Astrocyte (in vitro differentiated cells and primary cell): ENCODE results near the gene ZRANB2. TPM values are rescaled to one million over a fixed set of nuclear protein-coding genes. Genes with fewer than 3 reads are reported as not detected.

Source experiments
- DNase-seq: peaks from one replicate; pipeline ENCODE4 v3.0.0-alpha.2; 2010; ENCODE audit warnings: low read depth
- FAIRE-seq: peaks from 2 replicates; lab custom pipeline; 2011; peaks lifted over from hg19 to GRCh38; lab: Jason Lieb, UNC
- H2AFZ ChIP-seq: 2 replicates; pipeline ENCODE4 v1.6.0; 2012; ENCODE audit warnings: low read depth, low read length, inconsistent platforms
- H3K27ac ChIP-seq: 2 replicates; pipeline ENCODE4 v1.5.1; 2011; ENCODE audit warnings: low read depth, low read length, inconsistent platforms
- H3K27me3 ChIP-seq: 2 replicates; pipeline ENCODE4 v1.6.0; 2011; ENCODE audit warnings: low read length, inconsistent platforms; ENCODE audit not compliant: insufficient read depth
- H3K36me3 ChIP-seq: 2 replicates; pipeline ENCODE4 v1.5.1; 2011; ENCODE audit warnings: low read length, inconsistent platforms; ENCODE audit not compliant: insufficient read depth
- H3K4me1 ChIP-seq: 2 replicates; pipeline ENCODE4 v1.5.1; 2011; ENCODE audit warnings: low read length, inconsistent platforms; ENCODE audit not compliant: insufficient read depth
- H3K4me2 ChIP-seq: 2 replicates; pipeline ENCODE4 v1.6.0; 2012; ENCODE audit warnings: low read length, inconsistent platforms
- H3K4me3 ChIP-seq: 2 replicates; pipeline ENCODE4 v1.5.1; 2011; ENCODE audit warnings: low read depth, mild to moderate bottlenecking, low read length, inconsistent platforms; ENCODE audit not compliant: insufficient read depth
- H3K79me2 ChIP-seq: 2 replicates; pipeline ENCODE4 v1.6.0; 2012; ENCODE audit warnings: mild to moderate bottlenecking, low read length, inconsistent platforms; ENCODE audit not compliant: insufficient read depth
- H3K9ac ChIP-seq: 2 replicates; pipeline ENCODE4 v1.6.0; 2012; ENCODE audit warnings: mild to moderate bottlenecking, low read length, inconsistent platforms
- H3K9me3 ChIP-seq: 2 replicates; pipeline ENCODE4 v1.5.1; 2012; ENCODE audit warnings: low read depth, mild to moderate bottlenecking, low read length, inconsistent platforms; ENCODE audit not compliant: insufficient read depth
- H4K20me1 ChIP-seq: 2 replicates; pipeline ENCODE4 v1.6.0; 2012; ENCODE audit warnings: low read length, inconsistent platforms; ENCODE audit not compliant: insufficient read depth
- H3K27ac Mint-ChIP-seq: one replicate; pipeline ENCODE4 v1.8.0; 2021; ENCODE audit warnings: mild to moderate bottlenecking, mixed read lengths; ENCODE audit not compliant: unreplicated experiment
- H3K27me3 Mint-ChIP-seq: one replicate; pipeline ENCODE4 v1.8.0; 2021; ENCODE audit warnings: low read depth, mixed read lengths; ENCODE audit not compliant: unreplicated experiment
- H3K36me3 Mint-ChIP-seq: one replicate; pipeline ENCODE4 v1.8.0; 2021; ENCODE audit warnings: low read depth, mixed read lengths; ENCODE audit not compliant: unreplicated experiment
- H3K4me1 Mint-ChIP-seq: one replicate; pipeline ENCODE4 v1.8.0; 2021; ENCODE audit warnings: low read depth, mixed read lengths; ENCODE audit not compliant: unreplicated experiment
- H3K4me3 Mint-ChIP-seq: one replicate; pipeline ENCODE4 v1.8.0; 2021; ENCODE audit warnings: mild to moderate bottlenecking, moderate library complexity, mixed read lengths; ENCODE audit not compliant: unreplicated experiment
- H3K9me3 Mint-ChIP-seq: one replicate; pipeline ENCODE4 v1.8.0; 2021; ENCODE audit warnings: mild to moderate bottlenecking, mixed read lengths; ENCODE audit not compliant: unreplicated experiment
- EZH2 ChIP-seq: IDR thresholded peaks from 2 replicates; pipeline ENCODE4 v1.6.1; 2012; ENCODE audit warnings: mild to moderate bottlenecking, low read length, inconsistent platforms; ENCODE audit not compliant: insufficient read depth
- total RNA-seq: library from RNA; stranded (reverse); gene quantifications from 2 replicates; pipeline ENCODE4 v1.2.1, GENCODE V29; 2021
- TF ChIP-seq, protein P1 (sequence below): IDR thresholded peaks from 2 replicates; pipeline ENCODE4 v1.5.1; 2011; ENCODE audit warnings: low read depth, mild to moderate bottlenecking, inconsistent platforms, low read length, moderate library complexity; ENCODE audit not compliant: insufficient read depth

ZRANB2 gene
- total RNA-seq, 1 donor from 2014 or later: 97.0 TPM

- Histone ChIP-seq H3K9me3 (no peaks in the 10 kb centered on the region), H3K36me3 (no peaks in the 10 kb centered on the region), H3K4me1 (no peaks in the 10 kb centered on the region), H3K79me2 (no peaks in the 10 kb centered on the region), H3K27me3 (no peaks in the 10 kb centered on the region), H3K4me3 (no peak overlapping the region), H4K20me1 (no peaks in the 10 kb centered on the region), H3K27ac (no peak overlapping the region), H3K9ac (no peak overlapping the region), H3K4me2 (no peak overlapping the region), H2AFZ (no peak overlapping the region)
- Mint-ChIP-seq H3K4me3 (no peak overlapping the region), H3K4me1 (no peaks in the 10 kb centered on the region), H3K27ac (no peak overlapping the region), H3K36me3 (no peaks in the 10 kb centered on the region), H3K9me3 (no peaks in the 10 kb centered on the region), H3K27me3 (no peaks in the 10 kb centered on the region)
- FAIRE-seq (no peak), DNase-seq (no peak)
- no peak for TF ChIP-seq EZH2
- TF ChIP-seq, protein P1, sequence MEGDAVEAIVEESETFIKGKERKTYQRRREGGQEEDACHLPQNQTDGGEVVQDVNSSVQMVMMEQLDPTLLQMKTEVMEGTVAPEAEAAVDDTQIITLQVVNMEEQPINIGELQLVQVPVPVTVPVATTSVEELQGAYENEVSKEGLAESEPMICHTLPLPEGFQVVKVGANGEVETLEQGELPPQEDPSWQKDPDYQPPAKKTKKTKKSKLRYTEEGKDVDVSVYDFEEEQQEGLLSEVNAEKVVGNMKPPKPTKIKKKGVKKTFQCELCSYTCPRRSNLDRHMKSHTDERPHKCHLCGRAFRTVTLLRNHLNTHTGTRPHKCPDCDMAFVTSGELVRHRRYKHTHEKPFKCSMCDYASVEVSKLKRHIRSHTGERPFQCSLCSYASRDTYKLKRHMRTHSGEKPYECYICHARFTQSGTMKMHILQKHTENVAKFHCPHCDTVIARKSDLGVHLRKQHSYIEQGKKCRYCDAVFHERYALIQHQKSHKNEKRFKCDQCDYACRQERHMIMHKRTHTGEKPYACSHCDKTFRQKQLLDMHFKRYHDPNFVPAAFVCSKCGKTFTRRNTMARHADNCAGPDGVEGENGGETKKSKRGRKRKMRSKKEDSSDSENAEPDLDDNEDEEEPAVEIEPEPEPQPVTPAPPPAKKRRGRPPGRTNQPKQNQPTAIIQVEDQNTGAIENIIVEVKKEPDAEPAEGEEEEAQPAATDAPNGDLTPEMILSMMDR: no peak
Measured at GRCh38 chr1:71104417-71104816, 23.6 kb upstream of the ZRANB2 start.

- no peak overlapping the region for H3K27ac ChIP-seq
- Mint-ChIP-seq H3K27ac (no peak overlapping the region), H3K27me3 (no peaks in the 10 kb centered on the region), H3K36me3 (no peaks in the 10 kb centered on the region), H3K4me3 (no peak overlapping the region), H3K4me1 (no peaks in the 10 kb centered on the region), H3K9me3 (no peaks in the 10 kb centered on the region)
- no peak for TF ChIP-seq EZH2
- TF ChIP-seq, protein P1: no peak
- H3K4me1 ChIP-seq: no peaks in the 10 kb centered on the region
- no peak overlapping the region for H2AFZ ChIP-seq
- no peak for FAIRE-seq
- H3K79me2 ChIP-seq: no peaks in the 10 kb centered on the region
- no peak overlapping the region for H3K4me2 ChIP-seq
- no peak overlapping the region for H3K9ac ChIP-seq
- no peaks in the 10 kb centered on the region for H4K20me1 ChIP-seq
- no peaks in the 10 kb centered on the region for H3K9me3 ChIP-seq
- H3K4me3 ChIP-seq: no peak overlapping the region
- no peaks in the 10 kb centered on the region for H3K27me3 ChIP-seq
- no peak for DNase-seq
- H3K36me3 ChIP-seq: no peaks in the 10 kb centered on the region
Measured at GRCh38 chr1:71101839-71102376, 21.1 kb upstream of the ZRANB2 start.

GRCh38 chr1:71097428-71097827 lies 16.6 kb upstream of the ZRANB2 start:
- DNase-seq: no peak
- TF ChIP-seq EZH2: no peak
- H3K36me3 Mint-ChIP-seq: no peaks in the 10 kb centered on the region
- no peak overlapping the region for H3K27ac Mint-ChIP-seq
- Histone ChIP-seq H3K27me3 (no peaks in the 10 kb centered on the region), H3K4me3 (no peak overlapping the region), H3K36me3 (no peaks in the 10 kb centered on the region), H3K9me3 (no peaks in the 10 kb centered on the region), H4K20me1 (no peaks in the 10 kb centered on the region), H2AFZ (no peak overlapping the region), H3K79me2 (no peaks in the 10 kb centered on the region), H3K4me2 (no peak overlapping the region), H3K4me1 (no peaks in the 10 kb centered on the region), H3K9ac (no peak overlapping the region), H3K27ac (no peak overlapping the region)
- H3K9me3 Mint-ChIP-seq: no peaks in the 10 kb centered on the region
- H3K4me3 Mint-ChIP-seq: no peak overlapping the region
- no peaks in the 10 kb centered on the region for H3K4me1 Mint-ChIP-seq
- no peaks in the 10 kb centered on the region for H3K27me3 Mint-ChIP-seq
- no peak for FAIRE-seq
